Trophoblast cell (in vitro differentiated cells and primary cell): ENCODE measurements around the gene OTUD3.

ENCODE experiments used
- DNase-seq, 2 donors: peaks; one replicate each; pipeline ENCODE4 v3.0.0-alpha.2; 2016
- H2AFZ ChIP-seq: 2 replicates; pipeline ENCODE4 v1.6.1; 2013; ENCODE audit warnings: low read length, moderate library complexity, mild to moderate bottlenecking; ENCODE audit not compliant: insufficient read depth, poor library complexity
- H2AK5ac ChIP-seq: 2 replicates; pipeline ENCODE4 v1.6.1; 2013; ENCODE audit warnings: mild to moderate bottlenecking, low read length
- H2BK120ac ChIP-seq: 2 replicates; pipeline ENCODE4 v1.6.1; 2013; ENCODE audit warnings: low read length, mild to moderate bottlenecking, moderate library complexity; ENCODE audit not compliant: insufficient read depth, poor library complexity
- H2BK12ac ChIP-seq: 2 replicates; pipeline ENCODE4 v1.6.1; 2013; ENCODE audit warnings: mild to moderate bottlenecking, low read length, moderate library complexity
- H2BK5ac ChIP-seq: 2 replicates; pipeline ENCODE4 v1.6.1; 2013; ENCODE audit warnings: low read length, low read depth, moderate library complexity, mild to moderate bottlenecking; ENCODE audit not compliant: poor library complexity
- H3K14ac ChIP-seq: 2 replicates; pipeline ENCODE4 v1.6.1; 2013; ENCODE audit warnings: mild to moderate bottlenecking, low read length
- H3K18ac ChIP-seq: 2 replicates; pipeline ENCODE4 v1.6.1; 2013; ENCODE audit warnings: mild to moderate bottlenecking, low read length
- H3K23ac ChIP-seq: 2 replicates; pipeline ENCODE4 v1.6.1; 2013; ENCODE audit warnings: low read length
- H3K27ac ChIP-seq: 2 replicates; pipeline ENCODE4 v1.5.1; 2013; ENCODE audit warnings: low read depth, mild to moderate bottlenecking, inconsistent platforms, low read length, moderate library complexity
- H3K27me3 ChIP-seq: 2 replicates; pipeline ENCODE4 v1.6.1; 2013; ENCODE audit warnings: inconsistent platforms, mild to moderate bottlenecking, low read length, moderate library complexity; ENCODE audit not compliant: insufficient read depth
- H3K36me3 ChIP-seq, 2 experiments: 1 replicate in 1 of 2; 2 replicates in 1 of 2; pipeline ENCODE4 v1.6.1; 2013; ENCODE audit warnings: low read length in 2 of 2, mild to moderate bottlenecking in 2 of 2, moderate library complexity in 1 of 2; ENCODE audit not compliant: insufficient read depth in 2 of 2, control insufficient read depth in 1 of 2
- H3K4ac ChIP-seq: 2 replicates; pipeline ENCODE4 v1.6.1; 2013; ENCODE audit warnings: low read depth, mild to moderate bottlenecking, low read length, moderate library complexity
- H3K4me1 ChIP-seq, 2 experiments: 1 replicate in 1 of 2; 2 replicates in 1 of 2; pipeline ENCODE4 v1.6.1; 2013; ENCODE audit warnings: low read length in 2 of 2, mild to moderate bottlenecking in 2 of 2, moderate library complexity in 1 of 2; ENCODE audit not compliant: insufficient read depth in 2 of 2, control insufficient read depth in 1 of 2
- H3K4me2 ChIP-seq: 2 replicates; pipeline ENCODE4 v1.6.1; 2013; ENCODE audit warnings: inconsistent platforms, mild to moderate bottlenecking, low read length, moderate library complexity
- H3K4me3 ChIP-seq: 2 replicates; pipeline ENCODE4 v1.5.1; 2013; ENCODE audit warnings: mild to moderate bottlenecking, low read depth, low read length, inconsistent platforms
- H3K79me1 ChIP-seq: one replicate; pipeline ENCODE4 v1.6.1; 2013; ENCODE audit warnings: low read length
- H3K79me2 ChIP-seq: 2 replicates; pipeline ENCODE4 v1.6.1; 2013; ENCODE audit warnings: low read length, mild to moderate bottlenecking; ENCODE audit not compliant: control insufficient read depth, insufficient read depth, poor library complexity
- H3K9ac ChIP-seq: 2 replicates; pipeline ENCODE4 v1.6.1; 2013; ENCODE audit warnings: mild to moderate bottlenecking, low read length
- H3K9me3 ChIP-seq: 2 replicates; pipeline ENCODE4 v1.6.1; 2013; ENCODE audit warnings: low read depth, mild to moderate bottlenecking, control low read depth, inconsistent platforms, low read length; ENCODE audit not compliant: insufficient read depth
- H4K12ac ChIP-seq: 2 replicates; pipeline ENCODE4 v1.6.1; 2013; ENCODE audit warnings: low read depth, mild to moderate bottlenecking, low read length, moderate library complexity
- H4K8ac ChIP-seq: 2 replicates; pipeline ENCODE4 v1.6.1; 2013; ENCODE audit warnings: low read depth, mild to moderate bottlenecking, low read length, moderate library complexity
- H4K91ac ChIP-seq: one replicate; pipeline ENCODE4 v1.6.1; 2013; ENCODE audit warnings: low read depth, mild to moderate bottlenecking, low read length, moderate library complexity
- WGBS: extraction: QIAGEN DNeasy Blood & Tissue Kit; methylation state at CpG from one replicate; pipeline ENCODE4 v1.1.7; 2013; ENCODE audit warnings: missing lambda C conversion rate; ENCODE audit not compliant: insufficient read length, insufficient coverage; ENCODE audit errors: extremely low coverage; 5-methylcytosine and 5-hydroxymethylcytosine counted together

The OTUD3 gene

DNA sequence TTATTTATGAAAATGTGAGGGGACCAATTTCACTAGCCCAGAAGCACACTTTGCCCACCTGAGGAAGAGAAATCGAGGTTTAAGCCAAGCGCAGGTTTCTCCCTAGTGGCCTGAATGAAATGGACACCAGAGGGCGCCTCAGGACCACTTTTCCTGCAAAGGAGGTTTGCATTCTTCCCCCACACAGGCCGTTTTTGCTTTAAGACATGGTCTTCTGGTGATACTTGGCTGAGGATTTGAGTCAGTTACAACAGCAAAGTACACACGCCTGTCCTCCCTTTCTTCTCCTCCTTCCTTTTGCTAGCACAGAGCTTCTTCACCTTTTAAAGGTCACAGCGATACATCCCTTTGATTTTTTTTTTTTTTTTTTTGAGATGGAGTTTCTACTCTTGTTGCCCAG lies 35.9 kb downstream of the OTUD3 start:
- no CpG with 5 or more reads among the region's 6 CpGs for WGBS
- no peak overlapping the region for H3K14ac ChIP-seq
- peaks cover 7 to 14% of the 10 kb centered on the region in 2 experiments for H3K36me3 ChIP-seq

DNA sequence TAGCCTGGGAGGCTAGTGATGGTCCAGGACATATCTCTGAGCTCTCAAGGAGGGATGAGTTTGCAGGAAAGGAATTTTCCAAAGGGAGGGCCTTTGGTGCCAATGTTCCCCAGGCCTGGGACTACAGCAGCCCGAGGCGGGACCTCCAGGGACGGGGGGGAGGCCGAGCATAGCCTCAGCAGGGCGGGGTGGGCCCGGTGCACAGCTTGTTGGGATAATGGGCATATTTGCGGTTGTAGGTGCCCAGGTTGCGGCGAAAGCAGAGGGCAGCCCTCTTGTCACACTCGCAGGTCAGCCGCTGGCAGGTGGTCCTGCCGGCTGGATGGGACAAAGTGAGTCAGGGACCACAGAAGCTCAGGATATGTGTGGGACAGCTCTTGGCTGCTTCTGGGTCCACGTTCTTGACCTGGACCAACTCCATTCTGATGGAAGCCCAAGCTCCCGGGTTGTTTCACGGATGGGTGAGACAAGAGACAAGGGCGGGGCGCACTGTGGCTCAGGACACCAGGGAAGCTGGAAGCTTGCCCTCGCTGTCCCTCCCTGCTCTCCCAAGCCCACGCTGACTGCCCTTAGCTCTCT lies 38.0 kb downstream of the OTUD3 start:
- H3K14ac ChIP-seq: no peak overlapping the region
- WGBS: no CpG with 5 or more reads among the region's 19 CpGs
- H2BK120ac ChIP-seq: no peak overlapping the region
- no peaks in the 10 kb centered on the region for H3K27me3 ChIP-seq
- H3K4me3 ChIP-seq: no peak overlapping the region
- H3K23ac ChIP-seq: no peak overlapping the region
- no peak overlapping the region for H3K4ac ChIP-seq
- no peak overlapping the region for H3K4me2 ChIP-seq
- H3K79me2 ChIP-seq: peaks cover 2% of the 10 kb centered on the region
- H3K27ac ChIP-seq: no peak overlapping the region
- H3K18ac ChIP-seq: no peak overlapping the region
- no peak for DNase-seq
- H3K79me1 ChIP-seq: peaks cover 2% of the 10 kb centered on the region
- H4K12ac ChIP-seq: no peak overlapping the region
- H4K8ac ChIP-seq: no peak overlapping the region
- peak overlapping the region; percentile 15 for H2AK5ac ChIP-seq
- H3K36me3 ChIP-seq: no peaks in the 10 kb centered on the region
- no peak overlapping the region for H4K91ac ChIP-seq
- H3K9me3 ChIP-seq: no peaks in the 10 kb centered on the region
- H2AFZ ChIP-seq: no peak overlapping the region
- no peak overlapping the region for H3K9ac ChIP-seq
- H2BK12ac ChIP-seq: no peak overlapping the region
- H3K4me1 ChIP-seq: peaks cover 3 to 4% of the 10 kb centered on the region in 2 experiments
- H2BK5ac ChIP-seq: no peak overlapping the region

More for the DNA sequence above, 35.9 kb downstream of the OTUD3 start:
- no peaks in the 10 kb centered on the region for H3K79me2 ChIP-seq
- no peaks in the 10 kb centered on the region for H3K27me3 ChIP-seq
- H3K9me3 ChIP-seq: no peaks in the 10 kb centered on the region
- no peak overlapping the region for H3K18ac ChIP-seq
- H3K23ac ChIP-seq: no peak overlapping the region
- no peak overlapping the region for H4K8ac ChIP-seq
- H3K9ac ChIP-seq: no peak overlapping the region
- no peak overlapping the region for H3K4ac ChIP-seq
- no peak overlapping the region for H2AK5ac ChIP-seq
- no peak overlapping the region for H2BK5ac ChIP-seq
- H2BK12ac ChIP-seq: no peak overlapping the region
- H3K27ac ChIP-seq: no peak overlapping the region
- H4K12ac ChIP-seq: no peak overlapping the region
- no peak overlapping the region for H2BK120ac ChIP-seq
- no peak overlapping the region for H3K4me3 ChIP-seq
- H4K91ac ChIP-seq: no peak overlapping the region
- peak; percentile 84 to 98 for DNase-seq
- H2AFZ ChIP-seq: no peak overlapping the region
- no peak overlapping the region for H3K4me2 ChIP-seq
- peaks cover 0 to 4% of the 10 kb centered on the region in 2 experiments for H3K4me1 ChIP-seq
- no peaks in the 10 kb centered on the region for H3K79me1 ChIP-seq

- H3K4ac ChIP-seq: no peak overlapping the region
- no peaks in the 10 kb centered on the region for H3K36me3 ChIP-seq
- H2AFZ ChIP-seq: no peak overlapping the region
- no peaks in the 10 kb centered on the region for H3K27me3 ChIP-seq
- H2BK5ac ChIP-seq: no peak overlapping the region
- peaks cover 8% of the 10 kb centered on the region for H3K79me1 ChIP-seq
- H3K9ac ChIP-seq: no peak overlapping the region
- no peak overlapping the region for H2BK12ac ChIP-seq
- no peaks in the 10 kb centered on the region for H3K9me3 ChIP-seq
- H3K27ac ChIP-seq: no peak overlapping the region
- no peak overlapping the region for H4K8ac ChIP-seq
- no peak overlapping the region for H3K14ac ChIP-seq
- H3K23ac ChIP-seq: no peak overlapping the region
- no peak overlapping the region for H3K4me3 ChIP-seq
- H3K18ac ChIP-seq: no peak overlapping the region
- no peak overlapping the region for H4K12ac ChIP-seq
- peaks cover 9 to 12% of the 10 kb centered on the region in 2 experiments for H3K4me1 ChIP-seq
- H4K91ac ChIP-seq: no peak overlapping the region
- WGBS: no CpG with 5 or more reads among the region's 13 CpGs
- peaks cover 2% of the 10 kb centered on the region for H3K79me2 ChIP-seq
- peak in 1 of 2 donors; percentile 40 for DNase-seq
- H2BK120ac ChIP-seq: no peak overlapping the region
- no peak overlapping the region for H2AK5ac ChIP-seq
- no peak overlapping the region for H3K4me2 ChIP-seq
These were observed 39.1 kb downstream of the OTUD3 start for GRCh38 chr1:19921310-19921709.

GRCh38 chr1:19922015-19922688 lies 40.0 kb downstream of the OTUD3 start:
- H3K9me3 ChIP-seq: no peaks in the 10 kb centered on the region
- no peak overlapping the region for H4K8ac ChIP-seq
- H4K12ac ChIP-seq: no peak overlapping the region
- peaks cover 2% of the 10 kb centered on the region for H3K79me2 ChIP-seq
- WGBS: no CpG with 5 or more reads among the region's 17 CpGs
- no peak overlapping the region for H3K14ac ChIP-seq
- no peak overlapping the region for H3K4me2 ChIP-seq
- no peak overlapping the region for H2BK120ac ChIP-seq
- no peak overlapping the region for H2BK12ac ChIP-seq
- no peaks in the 10 kb centered on the region for H3K27me3 ChIP-seq
- no peak overlapping the region for H2AK5ac ChIP-seq
- peaks cover 9 to 15% of the 10 kb centered on the region in 2 experiments for H3K4me1 ChIP-seq
- H3K23ac ChIP-seq: no peak overlapping the region
- no peak overlapping the region for H2AFZ ChIP-seq
- peaks cover 8% of the 10 kb centered on the region for H3K79me1 ChIP-seq
- no peak overlapping the region for H3K9ac ChIP-seq
- no peak overlapping the region for H3K18ac ChIP-seq
- no peak overlapping the region for H3K4me3 ChIP-seq
- no peaks in the 10 kb centered on the region for H3K36me3 ChIP-seq
- DNase-seq: peak; percentile 48 to 77
- H2BK5ac ChIP-seq: no peak overlapping the region
- H3K4ac ChIP-seq: no peak overlapping the region
- no peak overlapping the region for H3K27ac ChIP-seq
- peak overlapping the region; percentile 2 for H4K91ac ChIP-seq
